LHCN-M2 (cell line): ENCODE measurements around the gene WDR91. TPM values are rescaled to one million over a fixed set of nuclear protein-coding genes. Genes with fewer than 3 reads are reported as not detected.

Experiments used
- DNase-seq: peaks from one replicate; pipeline ENCODE4 v3.0.0-alpha.2; 2012; ENCODE audit warnings: low read depth
- total RNA-seq: library from RNA; depleted of rRNA; stranded (reverse); fragments of >200 nt; gene quantifications from 2 replicates; pipeline ENCODE4 v1.2.3, GENCODE V29; 2014

The WDR91 gene
- total RNA-seq, 1 experiment from 2014 or later: 6.9 TPM

DNA sequence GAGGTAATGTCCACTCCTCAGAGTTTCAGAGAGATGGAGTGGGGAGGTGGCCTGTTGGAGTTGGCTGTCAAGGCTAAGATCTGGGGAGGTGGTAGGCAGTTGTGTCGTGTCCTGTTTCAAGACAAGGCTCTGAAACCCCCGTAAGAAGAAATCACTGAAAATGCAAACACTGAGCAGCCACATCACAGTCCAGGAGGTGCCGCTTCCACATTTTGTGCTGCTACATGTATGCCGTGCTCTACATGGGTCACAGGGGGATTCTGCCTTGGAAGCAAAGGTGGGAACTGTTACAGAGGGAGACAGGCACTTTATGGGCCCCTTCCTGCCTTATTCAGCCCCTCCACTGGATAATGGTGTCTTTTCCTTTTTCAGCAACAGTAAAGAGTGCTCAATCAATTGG lies 11.9 kb downstream of the WDR91 start:
- no peak for DNase-seq

DNA sequence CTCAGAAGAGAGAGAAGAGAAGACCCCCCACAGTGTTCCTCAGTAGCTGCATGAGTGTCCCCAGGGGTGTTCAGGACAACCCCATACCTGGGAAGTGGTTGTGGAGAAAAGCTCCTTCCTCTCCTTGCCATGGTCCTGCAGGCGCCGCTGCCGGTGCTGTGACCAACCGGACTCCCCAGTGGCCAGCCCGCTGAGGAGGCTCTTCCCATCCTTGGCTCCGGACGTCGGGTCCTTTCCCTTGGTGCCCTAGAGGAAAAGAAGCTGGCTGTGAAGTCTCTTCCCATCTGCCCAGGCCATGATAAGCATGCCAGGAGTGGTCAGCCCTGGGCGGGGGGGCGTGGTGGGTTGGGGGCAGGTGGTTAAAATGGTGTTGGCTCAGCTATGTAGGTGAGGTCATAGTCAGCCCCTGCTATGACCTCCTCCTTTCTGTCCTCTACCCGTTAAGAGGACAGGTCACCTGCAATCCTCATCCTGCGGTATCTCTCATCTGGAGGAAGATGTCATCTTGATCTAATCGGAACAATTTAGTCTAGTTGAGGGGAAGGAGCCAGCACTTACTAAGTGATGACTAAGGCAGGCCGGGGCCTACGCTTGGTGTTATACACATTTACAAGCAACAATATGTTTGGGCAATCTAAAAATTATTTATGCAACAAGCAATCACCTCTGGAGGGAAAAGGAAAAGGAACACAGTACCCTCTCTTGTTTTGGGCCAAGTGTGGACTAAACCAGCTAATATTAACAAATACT lies 13.2 kb downstream of the WDR91 start:
- DNase-seq: no peak

DNA sequence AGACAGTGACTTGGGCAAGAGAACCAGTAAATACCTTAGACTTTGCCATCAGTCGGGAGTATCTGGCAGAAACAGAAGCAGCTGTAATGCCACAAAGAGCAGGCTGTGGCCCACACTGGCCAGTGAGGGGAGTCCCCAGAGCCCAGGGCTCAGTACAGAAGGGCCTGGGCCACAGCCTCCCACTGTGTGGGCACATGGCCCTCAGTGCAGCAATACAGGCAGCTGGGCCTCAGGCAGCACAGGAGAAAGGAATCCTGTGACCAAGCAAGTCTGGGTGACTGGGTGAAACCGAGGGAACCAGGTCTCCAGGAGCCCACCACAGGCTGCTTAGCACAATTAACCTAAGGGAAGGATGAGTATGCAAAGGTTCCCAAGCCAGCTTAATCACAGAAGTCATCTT lies 14.0 kb downstream of the WDR91 start:
- DNase-seq: no peak

DNA sequence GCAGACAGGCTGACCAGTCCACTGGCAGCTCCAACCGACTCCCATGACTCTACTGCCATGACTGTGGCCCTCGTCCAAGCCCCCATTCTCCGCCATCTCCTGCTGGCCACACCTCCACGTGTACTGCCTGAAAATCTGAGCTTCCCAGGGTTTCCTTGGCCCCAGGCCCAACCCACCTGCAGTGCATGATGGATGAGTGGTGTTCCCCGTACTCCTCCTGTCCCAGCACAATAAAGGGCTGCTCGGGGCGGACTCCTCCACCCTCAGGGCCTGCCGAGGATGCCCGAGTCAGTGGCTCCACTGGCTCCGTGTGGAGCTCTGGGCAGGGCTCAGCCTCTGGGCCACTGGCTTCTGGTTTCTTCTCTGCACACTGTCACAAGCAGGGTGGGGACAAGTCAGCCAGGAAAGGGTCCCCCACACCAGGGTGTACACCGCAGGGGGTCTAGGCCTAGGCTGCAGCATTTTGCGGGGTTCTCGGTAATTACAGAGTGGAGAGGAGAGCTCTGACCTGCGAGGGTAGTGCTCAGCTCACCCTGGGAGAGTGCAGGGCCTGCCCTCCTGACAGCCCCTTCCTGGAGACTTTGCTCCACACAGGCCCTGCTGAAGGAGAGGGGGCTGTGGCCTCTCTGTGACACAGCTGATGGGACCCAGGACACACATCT lies 15.2 kb downstream of the WDR91 start:
- DNase-seq: no peak

DNA sequence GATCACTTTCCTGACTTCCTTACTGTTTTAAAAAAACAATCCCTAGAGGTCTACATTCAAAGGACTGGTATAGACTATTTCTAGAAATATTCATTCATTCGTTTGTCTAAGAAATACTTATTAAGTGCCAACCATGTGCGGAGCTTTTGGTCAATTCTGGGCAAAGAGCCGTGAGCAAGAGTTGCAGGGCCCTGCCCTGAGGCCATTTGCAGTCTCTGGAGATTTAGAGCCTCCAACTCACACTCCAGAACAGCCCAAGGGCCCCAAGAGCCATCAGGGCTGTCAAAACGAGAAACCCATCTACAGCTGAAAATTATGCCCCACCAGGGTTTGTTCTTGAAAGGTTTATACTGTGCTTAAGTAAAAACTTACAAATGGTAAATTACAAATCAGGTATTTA lies 16.2 kb downstream of the WDR91 start:
- no peak for DNase-seq

DNA sequence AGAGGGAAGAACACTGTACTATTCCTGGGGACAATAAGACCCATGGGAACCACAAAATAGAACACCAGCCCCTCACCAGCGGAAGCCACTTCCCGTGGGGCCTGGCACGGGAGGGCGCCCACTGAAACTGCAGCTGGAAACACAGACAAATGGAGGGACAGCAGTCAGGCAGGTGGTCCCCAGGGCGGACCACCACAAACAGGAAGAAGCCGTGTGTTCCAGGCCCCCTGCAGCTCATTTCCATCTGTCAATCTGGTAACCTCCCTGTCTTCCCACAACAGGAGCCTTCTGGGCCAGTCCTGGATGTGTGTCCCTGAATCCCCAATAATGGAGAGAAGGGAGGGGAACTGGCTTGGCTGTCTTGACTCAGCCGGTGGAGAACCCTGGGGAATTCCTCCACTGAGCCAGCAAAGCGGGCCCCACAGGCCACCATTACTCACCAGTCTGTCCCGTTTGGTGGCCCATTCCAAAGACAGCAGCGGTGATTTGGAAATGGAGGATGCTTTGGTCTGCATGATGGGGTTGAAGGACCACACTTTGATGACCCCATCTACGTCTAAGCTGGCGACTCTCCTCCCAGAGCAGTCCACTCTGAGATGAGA lies 16.7 kb downstream of the WDR91 start:
- DNase-seq: no peak

DNA sequence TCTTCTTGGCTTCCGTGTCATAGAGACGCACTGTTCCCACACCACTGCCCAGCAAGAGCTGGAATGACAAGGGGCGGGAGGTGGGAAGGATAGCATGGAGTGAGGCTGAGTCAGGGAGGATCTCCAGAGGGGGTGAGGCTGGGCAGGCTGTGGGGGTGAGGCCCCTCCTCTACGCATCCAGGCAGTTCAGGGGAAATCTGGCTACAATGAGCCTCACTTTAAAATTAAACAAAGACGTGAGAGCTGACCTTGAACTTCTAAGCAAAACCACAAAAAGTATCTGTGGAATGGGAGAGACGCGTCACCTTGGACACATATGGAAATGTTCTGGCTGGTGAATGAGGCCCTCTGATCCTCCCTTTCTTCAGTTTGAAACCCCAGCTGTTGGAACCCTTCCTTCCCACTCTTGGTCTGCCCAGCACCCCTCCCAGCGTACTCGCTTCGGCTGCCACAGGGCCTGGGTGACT lies 17.7 kb downstream of the WDR91 start:
- peak; percentile 76 for DNase-seq

DNA sequence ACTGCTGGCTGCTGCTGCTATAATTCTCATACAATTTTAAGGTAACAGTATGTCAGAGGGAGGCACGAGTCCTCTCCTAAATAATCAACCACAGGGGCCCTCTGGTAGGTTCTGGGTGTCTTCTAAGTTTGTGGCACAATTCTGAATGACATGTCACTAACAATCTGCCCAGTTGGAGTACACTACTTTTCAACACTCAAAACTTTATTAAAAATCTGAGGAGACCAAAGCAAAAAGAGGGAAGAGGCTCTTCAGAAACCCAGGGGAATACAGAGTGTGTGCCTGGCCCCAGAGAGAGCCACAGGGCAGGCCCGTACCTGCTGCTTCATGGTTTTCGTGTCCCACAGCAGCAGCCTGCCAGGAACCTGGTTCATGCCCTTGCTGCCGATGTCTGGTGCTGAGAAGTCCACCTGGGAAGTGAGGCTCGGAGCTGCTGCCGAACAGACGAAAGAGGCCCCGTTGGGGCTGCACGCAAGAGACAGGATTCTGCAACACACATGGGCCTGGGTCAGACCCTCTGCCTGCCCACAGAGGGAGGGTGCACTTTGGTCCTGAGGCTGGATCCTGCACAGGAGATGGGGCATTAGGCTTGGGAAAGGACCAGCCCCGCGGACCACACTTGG lies 18.3 kb downstream of the WDR91 start:
- no peak for DNase-seq

DNA sequence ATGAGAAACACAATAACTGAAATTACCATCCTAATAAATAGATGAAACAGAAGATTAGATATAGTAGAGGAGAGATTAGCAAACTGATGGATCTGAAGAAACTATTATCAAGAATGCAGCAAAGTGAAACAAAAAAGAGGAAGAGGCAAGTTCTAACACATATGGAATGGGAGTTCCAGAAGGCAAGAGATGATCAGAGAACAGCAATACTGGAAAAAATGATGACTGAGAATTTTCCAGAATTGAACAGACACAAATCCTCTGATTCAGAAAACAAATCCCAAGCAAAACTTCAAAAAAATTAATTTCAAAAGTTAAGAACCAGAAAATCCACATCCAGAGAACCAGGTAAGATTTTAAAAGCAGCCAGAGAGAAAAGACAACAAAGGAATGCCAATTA lies 20.6 kb downstream of the WDR91 start:
- no peak for DNase-seq

DNA sequence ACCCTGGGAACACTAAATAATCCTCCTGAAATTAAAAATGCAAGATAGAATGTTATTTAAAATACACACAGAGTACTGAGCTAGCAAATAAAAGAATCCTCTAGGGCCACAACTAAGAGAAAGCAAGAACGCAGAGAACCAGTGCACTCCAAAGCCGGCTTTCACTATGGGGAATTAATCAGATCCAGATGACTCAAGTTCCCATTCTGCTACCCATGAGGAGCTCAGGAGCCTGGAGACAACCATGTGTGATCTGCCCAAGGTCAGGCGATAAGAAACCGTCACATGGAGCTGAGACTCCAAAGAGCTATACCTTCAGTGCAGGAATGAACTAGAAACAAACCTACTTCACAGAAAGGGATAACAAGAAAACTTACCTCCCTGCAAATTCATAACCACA lies 21.4 kb downstream of the WDR91 start:
- no peak for DNase-seq

DNA sequence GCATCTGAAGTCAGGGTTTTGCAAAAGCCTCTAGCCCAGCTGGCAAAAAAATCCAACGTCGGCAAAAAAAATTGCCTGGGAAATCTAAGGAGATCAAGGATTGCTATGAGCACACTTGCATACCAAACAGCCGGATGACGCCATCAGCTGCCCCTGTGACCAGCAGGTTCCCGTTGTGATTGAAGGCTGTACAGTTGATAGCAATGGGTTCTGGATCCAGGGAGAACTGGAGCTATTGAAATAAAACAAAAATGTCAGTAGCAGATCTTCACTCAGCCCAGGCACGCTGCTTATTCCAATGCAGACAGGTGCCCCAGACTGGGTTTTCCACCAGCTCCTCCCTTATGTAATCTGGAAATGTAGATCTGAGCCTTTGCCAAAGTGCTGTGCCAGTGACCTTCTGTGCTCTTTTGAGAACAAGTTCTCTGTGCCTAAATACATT lies 22.1 kb downstream of the WDR91 start:
- DNase-seq: no peak

DNA sequence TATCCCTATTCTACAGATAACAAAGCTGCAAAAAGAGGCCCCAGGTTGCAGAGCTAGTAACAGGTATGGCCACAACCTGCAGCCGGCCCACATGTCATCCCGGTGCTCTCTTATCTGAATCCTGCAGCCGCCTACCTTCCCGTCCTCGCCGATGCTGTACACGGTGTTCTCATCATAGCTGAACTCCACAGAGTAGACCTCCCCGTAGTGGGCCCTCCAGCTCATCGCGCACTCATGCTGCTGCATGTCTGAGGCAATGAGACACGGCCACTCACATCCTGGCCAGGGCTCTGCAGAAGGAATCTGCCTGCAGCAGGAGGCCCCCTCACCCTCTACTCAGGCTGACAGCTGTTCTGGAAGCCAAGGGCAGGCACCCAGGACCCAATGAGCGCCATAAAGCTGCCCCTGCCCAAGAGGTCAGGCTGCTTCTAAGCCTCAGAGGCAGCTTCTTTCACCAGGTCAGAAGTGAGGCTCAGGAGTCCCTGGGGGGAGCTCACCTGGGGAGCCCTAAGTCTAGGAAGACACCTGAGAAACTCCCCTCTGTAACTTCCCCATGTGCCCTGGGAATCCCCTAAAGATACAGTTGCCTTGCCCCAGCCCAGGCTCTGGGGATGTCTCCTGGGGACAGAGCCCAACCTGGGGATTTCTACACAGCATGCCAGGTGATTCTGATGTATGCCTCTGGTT lies 22.9 kb downstream of the WDR91 start:
- no peak for DNase-seq

DNA sequence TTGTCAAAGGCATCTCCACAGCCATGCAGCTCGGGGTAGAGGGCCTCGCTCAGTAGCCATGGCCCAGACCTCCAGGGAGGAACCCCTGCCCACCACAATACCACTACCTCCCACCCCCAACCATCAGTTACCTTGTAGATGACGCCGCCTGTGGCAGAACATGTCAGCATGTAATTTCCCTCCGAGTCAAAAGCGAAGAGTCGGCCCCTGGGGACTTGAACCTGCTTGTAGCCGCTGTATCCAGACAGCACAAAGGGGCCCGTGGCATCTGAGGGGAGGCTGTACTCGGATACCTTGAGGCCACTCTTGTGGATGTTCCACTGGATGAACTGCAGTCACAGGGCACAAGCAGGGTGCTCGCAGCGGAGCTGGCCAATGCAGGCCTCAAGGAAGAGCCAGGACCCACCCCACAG lies 24.5 kb downstream of the WDR91 start:
- DNase-seq: no peak

DNA sequence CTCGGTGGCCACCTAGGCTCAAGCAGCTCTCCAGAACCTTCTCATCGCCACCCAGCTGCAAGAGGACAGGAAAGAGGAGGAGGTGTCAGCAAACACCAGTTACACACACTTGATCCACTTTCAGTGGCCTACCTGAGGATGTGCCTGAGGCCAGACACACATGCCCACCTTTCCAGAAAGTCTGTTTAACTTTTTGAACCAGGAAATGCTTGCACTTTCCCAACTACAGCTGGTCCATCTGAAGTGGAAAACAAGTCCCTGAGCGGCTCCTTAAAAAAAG lies 25.1 kb downstream of the WDR91 start:
- DNase-seq: no peak

DNA sequence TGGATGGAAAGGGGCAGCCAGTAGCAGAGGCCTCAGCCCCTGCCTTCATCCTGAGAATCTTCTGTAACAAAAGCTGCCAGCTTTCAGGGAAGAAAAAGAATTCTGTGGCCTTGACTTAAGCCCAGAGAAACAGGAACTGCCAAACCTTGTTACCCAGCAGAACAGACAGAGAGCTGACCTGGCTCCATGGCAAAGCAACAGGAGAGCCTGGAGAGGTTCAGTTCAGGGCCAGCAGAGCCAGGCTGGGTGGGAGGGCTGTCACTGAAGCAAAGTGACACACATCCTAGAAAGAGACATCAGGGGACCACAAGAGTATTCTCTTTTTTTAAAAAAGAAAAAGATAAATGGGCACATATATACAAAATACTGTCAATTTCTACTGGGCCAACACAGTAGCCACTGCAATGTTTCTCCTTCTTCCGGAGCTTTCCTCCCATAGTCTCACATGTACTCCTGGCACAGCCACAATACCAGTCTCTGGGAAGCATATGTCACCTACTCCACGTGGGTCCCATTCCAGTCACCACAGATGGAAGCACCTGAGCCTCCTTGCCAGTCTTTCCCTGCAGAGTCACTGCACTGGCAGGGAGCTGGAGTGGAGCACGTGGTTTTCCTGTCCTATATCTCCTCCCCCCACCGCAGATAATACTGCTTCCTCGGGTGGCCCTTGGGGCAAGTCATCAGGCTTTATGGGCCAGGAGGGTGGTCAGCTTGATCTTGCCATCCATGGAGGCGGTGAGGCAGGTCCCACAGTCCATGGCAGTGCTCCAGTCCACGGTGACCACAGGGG lies 25.7 kb downstream of the WDR91 start:
- DNase-seq: no peak

DNA sequence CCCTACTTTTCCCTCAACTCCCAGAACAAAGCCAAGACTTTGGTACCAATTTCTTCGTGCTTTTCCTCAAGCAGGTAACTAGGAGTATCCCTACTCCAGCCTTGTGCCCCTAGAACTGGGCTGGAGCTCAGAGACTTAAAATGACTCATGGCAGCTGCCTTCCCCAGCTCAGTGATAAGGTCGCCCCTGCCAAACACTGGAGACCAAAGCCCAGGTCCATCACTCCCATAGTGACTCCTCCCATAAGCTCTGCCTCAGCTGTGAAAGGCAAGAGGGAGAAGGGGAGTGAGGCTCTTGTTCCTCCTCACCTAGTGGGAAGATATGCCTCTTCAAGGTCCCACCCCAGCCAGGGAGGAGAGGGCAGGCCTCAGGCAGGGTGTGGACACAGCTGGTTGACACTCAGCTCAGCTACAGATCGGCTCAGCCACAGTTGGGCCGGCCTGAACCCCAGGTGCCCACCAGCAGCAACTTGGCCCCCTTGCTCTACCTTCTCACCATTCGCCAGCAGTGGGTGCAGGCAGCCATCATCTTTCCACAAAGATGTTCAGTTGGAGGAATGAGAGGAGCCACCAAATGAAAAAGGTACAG lies 27.0 kb downstream of the WDR91 start:
- DNase-seq: no peak

DNA sequence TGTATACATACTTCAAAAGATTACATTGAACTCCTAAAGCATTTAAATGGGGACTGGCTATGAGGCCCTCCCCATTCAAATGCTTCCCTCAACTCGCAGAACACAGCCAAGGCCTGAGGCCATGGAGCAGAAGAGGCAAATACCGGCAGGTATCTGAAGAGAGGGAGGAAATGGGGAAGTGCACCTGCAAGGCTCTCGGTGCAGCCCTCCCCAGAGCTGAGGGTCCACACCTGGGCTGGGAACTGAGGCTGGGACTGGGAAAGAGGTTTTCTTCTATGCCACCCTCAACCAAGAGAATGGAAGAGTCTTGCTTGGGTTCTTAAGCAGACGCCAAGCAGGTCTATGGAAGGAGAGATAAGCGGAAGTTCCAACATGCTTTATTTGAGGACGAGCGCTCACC lies 27.8 kb downstream of the WDR91 start:
- no peak for DNase-seq

DNA sequence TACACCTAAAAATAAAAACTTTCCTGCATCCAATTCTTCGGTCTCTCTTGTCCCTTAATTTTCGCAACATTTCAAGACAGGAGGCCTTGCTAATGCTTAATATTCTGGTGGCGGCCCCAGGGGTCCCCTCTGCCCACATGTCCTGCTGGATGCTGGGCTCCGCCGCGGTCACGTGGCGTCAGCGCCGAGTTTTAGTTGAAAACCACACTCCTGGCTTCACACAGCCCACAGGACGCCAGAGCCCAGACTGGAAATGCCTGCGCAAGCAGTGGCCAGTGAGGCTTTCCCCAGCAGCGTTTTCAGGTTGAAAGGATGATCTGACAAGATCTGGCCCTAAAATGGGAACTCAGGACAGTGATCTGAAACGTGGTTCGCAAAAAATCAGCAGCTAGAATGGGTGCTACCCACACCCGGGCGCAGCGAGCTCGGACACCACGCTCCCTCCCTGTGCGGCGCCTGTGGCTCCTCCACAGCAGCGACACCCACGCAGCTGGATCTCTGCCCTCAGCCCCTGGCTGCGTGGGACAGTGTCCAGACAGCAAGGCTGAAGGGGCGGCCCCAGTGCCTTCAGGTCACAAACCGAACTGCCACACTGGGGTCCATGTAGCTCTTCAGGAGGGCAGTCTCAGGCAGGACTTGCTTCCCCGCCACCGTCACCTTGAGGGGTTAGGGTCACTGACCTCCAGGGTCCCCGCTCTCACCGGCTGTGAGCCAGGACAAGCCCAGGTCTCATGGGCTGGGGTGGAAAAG lies 29.2 kb downstream of the WDR91 start:
- no peak for DNase-seq

DNA sequence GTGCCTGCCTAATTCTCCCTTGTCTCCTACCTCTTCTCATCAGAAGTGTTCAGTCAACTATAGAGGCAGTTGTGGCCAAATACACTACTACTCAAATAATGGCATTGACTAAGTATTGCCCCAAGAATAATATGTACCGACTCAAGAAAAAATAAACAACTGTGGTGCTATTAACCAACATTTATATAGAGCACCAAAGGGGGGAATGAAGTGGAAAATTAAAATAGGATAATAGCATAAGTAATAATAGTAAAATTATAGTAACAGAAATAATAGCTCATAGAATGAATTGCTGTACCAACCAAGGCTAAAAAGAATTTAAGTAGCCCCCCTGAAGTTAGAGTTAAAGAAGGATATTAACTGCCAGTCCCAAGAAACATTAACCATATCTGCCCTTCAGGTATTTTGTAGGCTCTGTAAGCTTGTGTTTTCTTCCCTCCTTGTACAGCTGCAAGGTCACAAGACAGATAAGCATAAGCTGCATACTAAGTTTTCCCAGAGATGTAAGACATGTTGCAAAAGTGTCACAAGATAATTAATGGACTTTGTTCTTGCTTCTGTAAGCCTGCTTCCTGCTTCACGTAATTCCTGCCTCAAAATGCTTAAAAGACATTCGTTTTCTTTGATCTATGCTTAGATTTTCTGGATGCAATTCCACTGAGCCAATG lies 29.9 kb downstream of the WDR91 start:
- DNase-seq: no peak

DNA sequence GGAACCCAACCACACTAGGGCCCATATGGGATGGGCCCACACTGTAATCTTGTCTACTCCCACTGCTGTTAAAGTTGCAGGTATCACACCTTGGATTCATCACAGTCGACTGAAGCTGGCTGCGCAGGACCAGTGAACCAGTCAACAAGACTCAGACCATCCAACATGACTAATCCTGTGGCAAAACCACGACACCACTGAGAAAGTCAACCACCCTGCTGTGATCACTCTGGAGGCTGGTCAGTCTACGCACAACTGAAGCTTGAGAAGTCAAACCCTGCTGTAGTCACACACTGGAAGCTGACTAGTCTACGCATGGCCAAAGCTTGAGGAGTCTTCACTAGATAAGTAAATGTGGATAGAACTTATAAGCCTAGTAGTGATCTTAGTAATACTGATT lies 31.2 kb downstream of the WDR91 start:
- DNase-seq: no peak
